ENCODE data around the gene DMD. TPM values are rescaled to one million over a fixed set of nuclear protein-coding genes. Genes with fewer than 3 reads are reported as not detected.

The DMD gene
- polyA plus RNA-seq, 10 donors = 48.0 to 129 (median 88.5) TPM

GRCh38 chrX:31298916-31299315 lies 1912.4 kb downstream of the DMD start:
- no peak for DNase-seq

DNA sequence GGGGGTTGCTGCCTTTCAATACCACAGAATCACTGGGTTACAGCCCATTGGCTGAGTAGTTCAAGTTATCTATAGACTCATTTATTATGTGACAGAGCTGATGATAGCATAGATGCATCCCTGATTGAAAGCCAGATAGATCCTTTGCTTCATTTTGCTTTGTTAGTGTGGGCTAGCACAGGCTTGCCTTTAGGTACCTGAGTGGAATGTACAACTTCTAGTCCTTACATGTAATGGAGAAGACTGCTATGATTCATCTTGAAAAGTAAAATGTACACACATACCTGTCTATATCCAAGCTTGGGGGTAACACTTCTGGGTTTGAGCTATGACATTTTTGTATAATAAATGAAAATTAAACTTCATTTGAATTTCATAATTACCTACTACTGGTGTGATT lies 1913.5 kb downstream of the DMD start:
- DNase-seq = no peak

GRCh38 chrX:31294475-31294874 lies 1916.9 kb downstream of the DMD start:
- no peak for DNase-seq

GRCh38 chrX:31293409-31293808 lies 1917.9 kb downstream of the DMD start:
- DNase-seq = no peak

GRCh38 chrX:31291131-31291530 lies 1920.2 kb downstream of the DMD start:
- DNase-seq = no peak

GRCh38 chrX:31287861-31288260 lies 1923.5 kb downstream of the DMD start:
- no peak for DNase-seq

GRCh38 chrX:31280580-31280979 lies 1930.8 kb downstream of the DMD start:
- DNase-seq = no peak

DNA sequence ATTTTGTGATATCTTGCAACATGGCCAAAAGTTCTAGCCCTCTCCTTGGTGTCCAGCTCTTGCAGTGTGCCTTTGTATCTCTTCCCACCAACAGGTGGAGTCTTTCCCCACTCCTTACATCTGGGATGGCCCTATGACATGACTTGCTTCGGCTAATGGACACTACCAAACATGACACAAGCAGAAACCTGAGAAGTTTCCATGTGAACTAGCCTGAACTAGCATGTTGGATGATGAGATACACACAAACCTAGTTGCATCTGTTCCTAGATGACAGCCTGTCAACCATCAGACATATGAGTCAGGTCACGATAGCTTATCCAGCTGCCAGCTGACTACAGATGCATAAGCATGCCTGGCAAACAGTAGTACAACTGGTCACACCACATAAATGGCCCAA lies 1932.0 kb downstream of the DMD start:
- no peak for DNase-seq

GRCh38 chrX:31272472-31272775 lies 1938.9 kb downstream of the DMD start:
- DNase-seq = no peak

DNA sequence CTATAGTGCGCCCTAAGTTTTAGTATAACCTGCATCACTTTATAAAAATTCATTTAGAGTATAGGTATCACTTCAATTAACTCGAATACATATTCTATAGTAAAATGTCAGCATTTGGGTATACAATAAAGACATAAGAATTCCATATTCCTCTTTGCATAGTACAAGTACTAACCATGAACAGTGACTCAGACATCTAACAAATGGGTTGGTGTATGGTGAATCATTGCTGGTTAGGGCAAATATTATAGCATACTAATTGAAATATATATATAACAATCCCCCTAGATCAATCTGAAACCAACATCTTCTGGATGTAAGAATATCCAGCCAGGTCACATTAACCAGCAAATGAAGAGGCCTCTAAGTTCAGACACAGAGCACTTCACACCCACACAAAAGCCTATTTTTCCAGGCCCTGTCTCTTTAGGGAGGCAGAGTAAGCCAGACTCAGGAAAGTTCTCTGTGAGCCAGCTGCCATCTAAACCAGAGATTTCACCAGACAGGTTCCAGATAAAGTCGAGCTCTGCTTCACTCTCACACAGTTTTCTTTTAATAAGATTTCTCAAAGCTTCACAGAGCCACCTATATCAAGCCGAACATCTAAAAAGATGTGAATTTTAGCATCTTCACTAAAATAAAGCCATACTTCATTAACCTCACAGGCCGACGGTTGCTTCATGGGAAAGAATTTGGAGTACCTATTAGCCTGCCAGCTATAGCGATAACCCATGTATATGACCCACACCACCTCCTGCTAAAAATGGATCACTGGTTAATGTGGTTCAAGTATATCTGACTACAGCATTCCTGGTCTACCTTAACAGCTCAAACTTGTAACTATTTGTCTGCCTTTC lies 1939.5 kb downstream of the DMD start:
- DNase-seq = no peak

DNA sequence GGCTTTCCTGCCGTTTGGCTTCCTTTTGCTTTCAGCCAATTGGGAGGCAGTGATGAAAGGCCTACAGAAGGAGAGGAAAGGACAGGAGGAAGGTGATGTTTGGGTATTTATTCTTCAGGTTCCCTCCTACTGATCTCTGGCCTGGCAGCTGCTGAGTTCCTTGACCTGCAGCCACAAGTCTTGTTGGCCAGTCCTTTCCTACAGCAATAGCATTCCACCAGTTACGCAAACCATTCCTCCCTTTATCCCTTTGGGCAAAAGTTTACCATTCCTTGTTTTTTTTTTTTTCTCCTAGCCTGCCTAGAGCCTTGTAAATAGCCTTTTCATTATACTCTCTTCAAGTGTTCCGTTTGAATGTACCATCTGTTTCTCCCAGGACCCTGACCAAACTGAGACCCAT lies 1941.4 kb downstream of the DMD start:
- DNase-seq = no peak

DNA sequence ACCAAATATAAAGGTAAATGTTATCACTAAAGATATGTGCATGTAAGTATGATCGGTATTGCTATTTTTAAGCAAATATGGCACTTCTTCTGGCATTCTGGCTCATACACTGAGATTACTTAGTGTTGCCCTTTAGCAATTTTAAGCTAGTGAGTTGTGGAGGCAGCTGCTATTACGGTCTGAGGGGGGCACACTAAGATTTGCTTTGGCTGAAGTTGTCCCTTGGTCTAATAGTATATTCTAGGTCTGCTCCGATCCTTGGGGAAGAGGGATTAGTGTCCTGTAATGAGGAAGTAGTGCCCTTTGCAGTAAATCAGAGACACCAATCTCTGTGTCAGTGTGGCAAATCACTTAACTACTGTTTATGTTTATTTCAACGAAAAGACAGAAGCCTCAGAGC lies 1943.0 kb downstream of the DMD start:
- peak in 1 of 3 donors; percentile 20 for DNase-seq

- DNase-seq = peak in 2 of 3 donors; percentile 36 to 72
These were observed 1944.9 kb downstream of the DMD start for GRCh38 chrX:31266203-31267076.

DNA sequence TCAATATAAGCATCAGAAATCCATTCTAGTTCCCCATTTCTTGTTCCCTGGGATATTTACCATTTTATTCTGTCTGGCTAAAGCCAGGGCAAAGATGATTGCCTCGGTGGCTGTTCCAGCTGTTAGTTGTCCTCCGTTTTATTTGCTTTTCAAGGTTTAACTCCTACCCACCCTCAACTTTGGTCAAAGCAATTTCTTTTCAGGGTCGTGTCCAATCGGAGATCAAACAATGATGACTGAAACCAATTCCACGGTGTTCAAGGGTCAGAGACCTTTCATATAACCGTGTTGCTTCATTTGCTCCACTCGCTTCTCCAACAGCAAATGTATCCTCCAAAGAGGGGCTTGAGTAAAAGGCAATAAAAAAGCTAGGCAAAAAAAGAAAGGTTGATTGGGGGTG lies 1946.0 kb downstream of the DMD start:
- peak in 2 of 3 donors; percentile 5 to 12 for DNase-seq

DNA sequence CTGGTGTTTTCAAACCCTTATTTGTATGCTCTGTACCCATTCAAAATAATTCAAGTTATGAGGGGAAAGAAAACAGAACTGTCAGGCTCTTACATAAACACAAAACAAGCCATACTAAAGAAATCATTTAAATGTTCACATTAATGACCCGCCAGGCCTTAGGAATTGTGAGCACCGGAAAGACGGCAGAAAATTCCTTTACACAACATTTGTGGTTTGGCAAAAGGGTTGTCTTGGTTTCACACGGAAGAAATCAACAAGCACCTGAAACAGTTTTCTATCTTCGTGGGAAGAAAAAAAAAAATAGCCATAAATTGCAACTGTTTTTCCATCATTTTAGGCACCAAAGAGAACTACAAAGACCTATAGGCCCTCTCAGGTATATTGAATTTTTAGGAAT lies 1951.0 kb downstream of the DMD start:
- no peak for DNase-seq

DNA sequence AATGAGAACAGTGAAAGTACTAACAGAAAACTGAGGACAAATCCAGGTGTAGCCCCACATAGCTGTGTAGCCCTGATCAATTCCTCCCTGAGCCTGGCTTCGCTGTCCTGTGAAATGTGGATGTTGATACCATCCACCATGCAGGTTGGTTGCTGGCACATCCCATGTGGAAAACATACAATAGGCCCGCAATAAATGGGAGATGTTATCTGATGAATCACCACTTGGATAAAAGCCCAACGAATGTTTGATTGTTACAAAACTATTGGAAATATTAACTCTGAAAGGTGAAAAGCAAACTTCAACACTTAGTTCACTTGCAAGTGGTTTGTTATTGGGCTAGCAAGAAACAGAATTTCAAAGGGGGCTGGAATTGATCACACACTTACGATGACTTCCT lies 1953.2 kb downstream of the DMD start:
- DNase-seq = no peak

DNA sequence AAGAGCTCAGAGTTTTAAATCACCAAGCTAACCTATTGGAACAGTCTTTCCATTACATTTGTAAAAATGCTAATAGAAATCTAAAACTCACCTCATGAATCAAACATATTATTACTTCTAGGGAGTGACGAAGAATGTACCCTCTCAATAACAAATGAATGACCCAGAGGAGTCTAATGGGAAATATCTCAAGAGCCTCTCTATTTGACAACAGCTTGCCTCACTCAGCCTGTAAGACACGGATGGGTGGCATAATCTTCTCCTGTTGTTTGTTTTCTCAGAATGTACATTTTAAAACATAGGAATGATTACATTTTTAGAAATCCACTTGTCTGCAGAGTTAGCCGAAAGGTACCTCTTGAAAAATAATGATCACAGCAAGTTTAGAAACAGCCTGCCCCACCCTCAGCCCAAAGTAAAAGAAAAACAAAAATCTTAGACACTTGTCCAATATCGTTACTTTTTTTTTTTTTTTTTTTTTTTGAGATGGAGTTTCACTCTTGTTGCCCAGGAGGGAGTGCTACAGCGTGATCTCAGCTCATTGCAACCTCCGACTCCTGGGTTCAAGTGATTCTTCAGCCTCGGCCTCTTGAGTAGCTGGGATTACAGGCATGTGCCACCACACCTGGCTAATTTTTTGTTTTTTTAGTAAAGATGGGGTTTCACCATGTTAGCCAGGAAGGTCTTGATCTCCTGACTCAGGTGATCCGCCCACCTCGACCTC lies 1955.9 kb downstream of the DMD start:
- no peak for DNase-seq

GRCh38 chrX:31252133-31252532 lies 1959.2 kb downstream of the DMD start:
- DNase-seq = no peak

GRCh38 chrX:31251336-31251735 lies 1960.0 kb downstream of the DMD start:
- DNase-seq = no peak

GRCh38 chrX:31245714-31246113 lies 1965.6 kb downstream of the DMD start:
- DNase-seq = no peak

DNA sequence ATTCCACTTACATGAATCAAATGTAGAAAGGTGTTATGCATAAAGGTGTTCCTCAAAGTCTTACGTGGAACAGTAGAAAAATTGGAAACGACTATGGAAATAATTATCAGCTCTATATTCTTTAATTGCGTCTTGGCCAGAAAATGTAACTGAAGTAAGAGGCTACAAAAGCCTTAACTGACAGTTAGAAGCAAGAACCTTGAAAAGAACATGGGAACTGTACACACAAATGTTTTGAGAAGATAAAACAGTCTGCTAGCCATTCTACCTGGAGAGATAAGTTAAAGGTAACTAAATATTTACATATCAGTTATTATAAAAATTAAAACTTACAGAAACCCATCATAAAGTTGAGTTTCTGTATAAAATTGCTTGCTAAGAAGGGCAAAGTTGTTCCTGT lies 1967.5 kb downstream of the DMD start:
- DNase-seq = no peak

DNA sequence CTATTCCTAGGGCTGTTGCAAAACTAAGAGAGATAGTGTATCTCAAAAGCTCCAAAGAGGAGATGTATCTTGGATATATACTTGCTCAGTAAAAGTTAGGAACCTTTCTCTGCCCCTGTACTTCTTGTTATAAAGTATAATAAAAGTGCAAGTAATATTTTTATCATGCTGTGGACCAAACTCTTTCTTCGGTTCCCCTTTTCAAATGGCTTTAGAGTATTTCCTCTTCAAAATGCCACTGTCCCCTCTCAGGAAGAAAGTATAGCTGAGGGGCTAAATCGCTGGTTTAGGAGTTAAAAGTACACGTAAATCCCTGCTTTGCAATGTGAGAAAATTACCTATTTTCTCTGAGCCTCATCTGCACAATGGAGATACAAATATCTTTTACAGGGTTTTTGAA lies 1970.4 kb downstream of the DMD start:
- DNase-seq = no peak

DNA sequence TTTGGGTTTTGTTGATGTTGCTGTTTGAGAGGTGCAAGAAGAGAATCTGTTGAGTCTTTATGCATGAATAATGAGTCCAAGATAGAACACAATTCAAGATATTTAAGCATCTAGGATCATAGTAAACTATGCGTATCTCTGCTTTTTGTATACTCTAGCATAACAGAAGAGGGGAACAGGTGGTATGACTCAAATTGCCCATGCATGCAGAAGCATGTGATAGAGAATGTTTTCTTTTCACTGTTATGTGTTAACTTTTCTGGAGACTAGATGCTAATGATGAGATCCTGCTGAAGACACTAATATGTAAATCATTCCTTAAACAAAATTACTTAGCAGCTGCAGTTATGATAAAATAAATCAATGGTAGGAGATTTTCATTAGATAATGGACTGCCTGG lies 1974.2 kb downstream of the DMD start:
- no peak for DNase-seq
